ENCODE data around the gene UBE2R2. TPM values are rescaled to one million over a fixed set of nuclear protein-coding genes. Genes with fewer than 3 reads are reported as not detected.

Gene UBE2R2
- total and polyA plus RNA-seq, 7 experiments from 2014 or later: 16.9 to 40.8 (median 28.6) TPM

GRCh38 chr9:33923998-33924701 lies 107.2 kb downstream of the UBE2R2 start:
- Mint-ChIP-seq H3K27ac (peak overlapping the region in 4 of 9 donors; percentile 36 to 82 (median 52)), H3K4me1 (peaks cover 0 to 5% (median 0%) of the 10 kb centered on the region in 7 donors), H3K36me3 (peaks cover 4 to 42% (median 10%) of the 10 kb centered on the region in 5 donors), H3K9me3 (no peaks in the 10 kb centered on the region), H3K27me3 (no peaks in the 10 kb centered on the region), H3K4me3 (no peak overlapping the region)
- Histone ChIP-seq H3K9me3 (ENCODE audit: control insufficient read depth in 2 of 3, low read length in 3 of 3) (no peaks in the 10 kb centered on the region), H3K4me3 (ENCODE audit: low read length) (no peak overlapping the region), H3K27me3 (ENCODE audit: control insufficient read depth in 2 of 2, insufficient read depth in 2 of 2, low read length in 2 of 2) (no peaks in the 10 kb centered on the region), H3K4me1 (ENCODE audit: control insufficient read depth in 2 of 2, insufficient read depth in 2 of 2, low read length in 2 of 2) (no peaks in the 10 kb centered on the region), H3K36me3 (ENCODE audit: control insufficient read depth in 2 of 3, insufficient read depth in 3 of 3, low read length in 3 of 3) (peaks cover 0 to 85% (median 26%) of the 10 kb centered on the region in 3 experiments), H3K27ac (ENCODE audit: low read depth, low read length) (no peak overlapping the region)
- no peak for DNase-seq
- peak; percentile 10 for ATAC-seq
- POLR2A ChIA-PET: interaction anchor here (0.7 kb wide), 1 partner anchor 10 kb away, joined by 3 read pairs; no protein-coding TSS in a partner anchor
- intact Hi-C loops (cut with micrococcal nuclease): loop anchor here (2.0 to 5.0 kb wide), 3 partner anchors 112 to 455 kb away; partner anchors contain the start of gene MYORG (in 1 of the 2)
- CTCF ChIA-PET: interaction anchor here (3.0 kb wide), 1 partner anchor 110 kb away, joined by 16 read pairs; no protein-coding TSS in a partner anchor

- CTCF ChIA-PET: interaction anchor here (3.0 kb wide), 1 partner anchor 111 kb away, joined by 16 read pairs; no protein-coding TSS in a partner anchor
- Mint-ChIP-seq H3K27ac (peak overlapping the region in 8 of 9 donors; percentile 30 to 82 (median 59)), H3K9me3 (no peaks in the 10 kb centered on the region), H3K4me1 (peaks cover 0 to 2% (median 0%) of the 10 kb centered on the region in 7 donors), H3K36me3 (peaks cover 4 to 44% (median 9%) of the 10 kb centered on the region in 5 donors), H3K27me3 (no peaks in the 10 kb centered on the region), H3K4me3 (no peak overlapping the region)
- Histone ChIP-seq H3K27ac (ENCODE audit: low read depth, low read length) (no peak overlapping the region), H3K4me1 (ENCODE audit: control insufficient read depth in 2 of 2, insufficient read depth in 2 of 2, low read length in 2 of 2) (no peaks in the 10 kb centered on the region), H3K4me3 (ENCODE audit: low read length) (no peak overlapping the region), H3K27me3 (ENCODE audit: control insufficient read depth in 2 of 2, insufficient read depth in 2 of 2, low read length in 2 of 2) (no peaks in the 10 kb centered on the region), H3K9me3 (ENCODE audit: control insufficient read depth in 2 of 3, low read length in 3 of 3) (no peaks in the 10 kb centered on the region), H3K36me3 (ENCODE audit: control insufficient read depth in 2 of 3, insufficient read depth in 3 of 3, low read length in 3 of 3) (peaks cover 0 to 81% (median 26%) of the 10 kb centered on the region in 3 experiments)
- DNase-seq (peak in 3 of 9 donors; percentile 11 to 21 (median 15)), ATAC-seq (peak; percentile 19)
- POLR2A ChIA-PET: no interaction called here
- intact Hi-C loops (cut with micrococcal nuclease): loop anchor here (2.0 to 5.0 kb wide), 4 partner anchors 113 to 454 kb away; partner anchors contain the start of gene MYORG (in 1 of the 2)
Observed at GRCh38 chr9:33924978-33925797, 108.2 kb downstream of the UBE2R2 start.

- Mint-ChIP-seq H3K4me3 (no peak overlapping the region), H3K9me3 (no peaks in the 10 kb centered on the region), H3K27me3 (no peaks in the 10 kb centered on the region), H3K4me1 (peaks cover 0 to 2% (median 0%) of the 10 kb centered on the region in 7 donors), H3K36me3 (peaks cover 7 to 51% (median 10%) of the 10 kb centered on the region in 5 donors), H3K27ac (peak overlapping the region in 2 of 9 donors; percentile 31 to 36)
- ATAC-seq (no peak), DNase-seq (no peak)
- H3K36me3 ChIP-seq (ENCODE audit: control insufficient read depth in 2 of 3, insufficient read depth in 3 of 3, low read length in 3 of 3): peaks cover 0 to 83% (median 16%) of the 10 kb centered on the region in 3 experiments
- no peak overlapping the region for H3K27ac ChIP-seq (ENCODE audit: low read depth, low read length)
- CTCF ChIA-PET: no interaction called here
- H3K4me1 ChIP-seq (ENCODE audit: control insufficient read depth in 2 of 2, insufficient read depth in 2 of 2, low read length in 2 of 2): no peaks in the 10 kb centered on the region
- H3K9me3 ChIP-seq (ENCODE audit: control insufficient read depth in 2 of 3, low read length in 3 of 3): no peaks in the 10 kb centered on the region
- H3K27me3 ChIP-seq (ENCODE audit: control insufficient read depth in 2 of 2, insufficient read depth in 2 of 2, low read length in 2 of 2): no peaks in the 10 kb centered on the region
- no peak overlapping the region for H3K4me3 ChIP-seq (ENCODE audit: low read length)
- POLR2A ChIA-PET: no interaction called here
- intact Hi-C loops (cut with micrococcal nuclease): loop anchor here in 1 of 2 donors (5.0 kb wide), 1 partner anchor 145 kb away; no protein-coding TSS in a partner anchor
Observed at GRCh38 chr9:33926746-33927485, 110.0 kb downstream of the UBE2R2 start.

GRCh38 chr9:33927694-33928093 lies 110.7 kb downstream of the UBE2R2 start:
- no peak for DNase-seq
- Mint-ChIP-seq H3K9me3 (no peaks in the 10 kb centered on the region), H3K4me1 (peaks cover 0 to 2% (median 0%) of the 10 kb centered on the region in 7 donors), H3K27me3 (no peaks in the 10 kb centered on the region), H3K4me3 (no peak overlapping the region), H3K36me3 (peaks cover 12 to 54% (median 15%) of the 10 kb centered on the region in 5 donors), H3K27ac (peak overlapping the region in 2 of 9 donors; percentile 40 to 47)
- no peak for ATAC-seq
- no peaks in the 10 kb centered on the region for H3K4me1 ChIP-seq (ENCODE audit: control insufficient read depth in 2 of 2, insufficient read depth in 2 of 2, low read length in 2 of 2)
- no peak overlapping the region for H3K4me3 ChIP-seq (ENCODE audit: low read length)
- no peak overlapping the region for H3K27ac ChIP-seq (ENCODE audit: low read depth, low read length)
- ChIA-PET CTCF (no interaction called here), POLR2A (no interaction called here)
- H3K27me3 ChIP-seq (ENCODE audit: control insufficient read depth in 2 of 2, insufficient read depth in 2 of 2, low read length in 2 of 2): no peaks in the 10 kb centered on the region
- peaks cover 0 to 83% (median 9%) of the 10 kb centered on the region in 3 experiments for H3K36me3 ChIP-seq (ENCODE audit: control insufficient read depth in 2 of 3, insufficient read depth in 3 of 3, low read length in 3 of 3)
- intact Hi-C loops (cut with micrococcal nuclease): loop anchor here in 1 of 2 donors (5.0 kb wide), 1 partner anchor 145 kb away; no protein-coding TSS in a partner anchor
- no peaks in the 10 kb centered on the region for H3K9me3 ChIP-seq (ENCODE audit: control insufficient read depth in 2 of 3, low read length in 3 of 3)

- Mint-ChIP-seq H3K9me3 (no peaks in the 10 kb centered on the region), H3K4me1 (no peaks in the 10 kb centered on the region), H3K4me3 (no peak overlapping the region), H3K27me3 (no peaks in the 10 kb centered on the region), H3K36me3 (peaks cover 8 to 56% (median 18%) of the 10 kb centered on the region in 5 donors), H3K27ac (peak overlapping the region in 1 of 9 donors; percentile 2)
- CTCF ChIA-PET: no interaction called here
- Histone ChIP-seq H3K9me3 (ENCODE audit: control insufficient read depth in 2 of 3, low read length in 3 of 3) (no peaks in the 10 kb centered on the region), H3K4me1 (ENCODE audit: control insufficient read depth in 2 of 2, insufficient read depth in 2 of 2, low read length in 2 of 2) (no peaks in the 10 kb centered on the region), H3K27me3 (ENCODE audit: control insufficient read depth in 2 of 2, insufficient read depth in 2 of 2, low read length in 2 of 2) (no peaks in the 10 kb centered on the region), H3K27ac (ENCODE audit: low read depth, low read length) (no peak overlapping the region), H3K4me3 (ENCODE audit: low read length) (no peak overlapping the region), H3K36me3 (ENCODE audit: control insufficient read depth in 2 of 3, insufficient read depth in 3 of 3, low read length in 3 of 3) (peaks cover 9 to 79% (median 13%) of the 10 kb centered on the region in 3 experiments)
- intact Hi-C loops (cut with micrococcal nuclease): no loop called here
- DNase-seq (no peak), ATAC-seq (no peak)
- POLR2A ChIA-PET: no interaction called here
Observed at GRCh38 chr9:33931326-33931725, 114.4 kb downstream of the UBE2R2 start.
